ENCODE data around the gene CDH13.

The CDH13 gene

GRCh38 chr16:83769397-83770008 is 1142.7 kb downstream of the CDH13 start:
- no peak overlapping the region for H3K27ac ChIP-seq
- no peak for TF ChIP-seq CTCF (conservative IDR thresholded peaks at IDR 0.05)
- no peak for TF ChIP-seq ZFX (IDR thresholded peaks at IDR 0.05)

GRCh38 chr16:83771306-83771942 is 1144.7 kb downstream of the CDH13 start:
- no peak overlapping the region for H3K27ac ChIP-seq
- TF ChIP-seq CTCF (conservative IDR thresholded peaks at IDR 0.05) (no peak), ZFX (IDR thresholded peaks at IDR 0.05) (no peak)

- TF ChIP-seq CTCF (conservative IDR thresholded peaks at IDR 0.05) (no peak), ZFX (IDR thresholded peaks at IDR 0.05) (no peak)
- H3K27ac ChIP-seq, result no peak overlapping the region
These were observed 1146.0 kb downstream of the CDH13 start for GRCh38 chr16:83772806-83773205.

- no peak overlapping the region for H3K27ac ChIP-seq
- TF ChIP-seq ZFX (IDR thresholded peaks at IDR 0.05) (no peak), CTCF (conservative IDR thresholded peaks at IDR 0.05) (no peak)
These were observed 1147.3 kb downstream of the CDH13 start for GRCh38 chr16:83774066-83774465.

- TF ChIP-seq CTCF (conservative IDR thresholded peaks at IDR 0.05) (no peak), ZFX (IDR thresholded peaks at IDR 0.05) (no peak)
- no peak overlapping the region for H3K27ac ChIP-seq
These were observed 1150.2 kb downstream of the CDH13 start for GRCh38 chr16:83776944-83777343.

- H3K27ac ChIP-seq, result peak overlapping the region; percentile 17; the same call in 1 of the 2 replicates
- TF ChIP-seq ZFX (IDR thresholded peaks at IDR 0.05), result no peak
- no peak for TF ChIP-seq CTCF (conservative IDR thresholded peaks at IDR 0.05)
These were observed 1153.1 kb downstream of the CDH13 start for GRCh38 chr16:83779886-83780285.

GRCh38 chr16:83785455-83785854 is 1158.7 kb downstream of the CDH13 start:
- TF ChIP-seq ZFX (IDR thresholded peaks at IDR 0.05), result no peak
- no peak for TF ChIP-seq CTCF (conservative IDR thresholded peaks at IDR 0.05)
- H3K27ac ChIP-seq, result no peak overlapping the region
